HCT116 (cell line): ENCODE results near the gene CASTOR1. TPM values are rescaled to one million over a fixed set of nuclear protein-coding genes. Genes with fewer than 3 reads are reported as not detected.

Source experiments
- ATAC-seq: fragments of 200-7000 bp; cut with Tn5 transposase; 2 replicates; pipeline ENCODE4 v1.9.1; 2020; ENCODE audit warnings: mild to moderate bottlenecking, moderate library complexity
- BruUV-seq: library from RNA; stranded (reverse); fragments of 400-500 nt; replicated peaks from 2 replicates; lab custom pipeline; 2021; lab: Mats Ljungman, UMichigan
- CTCF ChIA-PET: fragments of 300-600 bp; sonication (Branson Sonifier 250); formaldehyde crosslinking; loops from one replicate; lab custom pipeline; 2021; ENCODE audit warnings: antibody characterized with exemption; lab: Charles Lee
- POLR2A ChIA-PET: fragments of 300-600, 350-600 bp; sonication (Branson Sonifier 250); formaldehyde crosslinking; loops from one replicate; lab custom pipeline; 2021; ENCODE audit warnings: antibody characterized with exemption; lab: Charles Lee
- RAD21 ChIA-PET, 2 experiments: fragments of 300-600 bp; sonication (Branson Sonifier 250); formaldehyde crosslinking; loops; one replicate each; lab custom pipeline; 2023; ENCODE audit warnings: low total read pairs in 2 of 2; ENCODE audit not compliant: uncharacterized antibody in 2 of 2, unreplicated experiment in 2 of 2, low non-redundant PET in 1 of 2; lab: Charles Lee
- DNase-seq: peaks from one replicate; pipeline ENCODE4 v3.0.0-alpha.2; 2010; ENCODE audit warnings: low read depth, low spot score
- H2AFZ ChIP-seq: fragments of 200-600 bp; shearing (Covaris generic), sonication (generic); 2 replicates; pipeline ENCODE4 v1.6.1; 2017; ENCODE audit warnings: low read depth, mixed run types, mixed read lengths, antibody characterized with exemption, low read length; ENCODE audit not compliant: poor library complexity, severe bottlenecking
- H3K27ac ChIP-seq: 2 replicates; pipeline ENCODE4 v1.5.1; 2012; ENCODE audit warnings: low read depth, low read length
- H3K27me3 ChIP-seq: fragments of 200-600 bp; sonication (generic); 2 replicates; pipeline ENCODE4 v1.6.1; 2016; ENCODE audit warnings: mixed run types, low read length, mixed read lengths; ENCODE audit not compliant: insufficient read depth
- H3K36me3 ChIP-seq, 2 experiments: fragments of 200-500 bp in 1 of 2; fragments of 200-600 bp in 1 of 2; sonication (Bioruptor generic) in 1 of 2; sonication (generic) in 1 of 2; 2 replicates each; pipeline versions ENCODE4 v1.5.1 to v1.6.1; 2014 to 2016; ENCODE audit warnings: low read length in 2 of 2, inconsistent platforms in 1 of 2, mixed read lengths in 1 of 2, mixed run types in 1 of 2; ENCODE audit not compliant: insufficient read depth in 2 of 2, control insufficient read depth in 1 of 2
- H3K4me1 ChIP-seq, 2 experiments: fragments of 200-600 bp in 1 of 2; sonication (generic) in 1 of 2; 2 replicates each; pipeline versions ENCODE4 v1.5.1 to v1.6.1; 2012 to 2017; ENCODE audit warnings: low read length in 2 of 2, inconsistent platforms in 1 of 2, mild to moderate bottlenecking in 1 of 2, mixed read lengths in 1 of 2, mixed run types in 1 of 2, moderate library complexity in 1 of 2; ENCODE audit not compliant: insufficient read depth in 2 of 2, control insufficient read depth in 1 of 2
- H3K4me2 ChIP-seq: fragments of 200-600 bp; sonication (generic); 2 replicates; pipeline ENCODE4 v1.6.1; 2017; ENCODE audit warnings: mixed run types, low read length, mixed read lengths
- H3K4me3 ChIP-seq, 2 experiments: fragments of 200-600 bp in 1 of 2; sonication (generic) in 1 of 2; replicated peaks in 1 of 2; 2 replicates each; pipeline ENCODE4 v1.5.1; 2011 to 2016; ENCODE audit warnings: low read length in 2 of 2, control low read depth in 1 of 2, low read depth in 1 of 2, mild to moderate bottlenecking in 1 of 2, mixed read lengths in 1 of 2, mixed run types in 1 of 2
- H3K79me2 ChIP-seq: fragments of 200-600 bp; sonication (generic); 2 replicates; pipeline ENCODE4 v1.6.1; 2017; ENCODE audit warnings: mild to moderate bottlenecking, mixed run types, low read length, moderate library complexity, mixed read lengths; ENCODE audit not compliant: insufficient read depth
- H3K9ac ChIP-seq: fragments of 200-600 bp; sonication (generic); 2 replicates; pipeline ENCODE4 v1.6.1; 2016; ENCODE audit warnings: low read length, mixed read lengths
- H3K9me2 ChIP-seq: fragments of 200-600 bp; sonication (generic), shearing (Covaris generic); 2 replicates; pipeline ENCODE4 v1.6.1; 2017; ENCODE audit warnings: mixed run types, mild to moderate bottlenecking, moderate library complexity; ENCODE audit not compliant: insufficient read depth
- H3K9me3 ChIP-seq, 2 experiments: fragments of 200-500 bp in 1 of 2; fragments of 200-600 bp in 1 of 2; sonication (Bioruptor generic) in 1 of 2; sonication (generic) in 1 of 2; 2 replicates each; pipeline ENCODE4 v1.6.1; 2014 to 2017; ENCODE audit warnings: low read length in 2 of 2, mixed read lengths in 2 of 2, inconsistent platforms in 1 of 2, low read depth in 1 of 2, mild to moderate bottlenecking in 1 of 2, mixed run types in 1 of 2, moderate library complexity in 1 of 2; ENCODE audit not compliant: control insufficient read depth in 1 of 2, insufficient read depth in 1 of 2
- H4K20me1 ChIP-seq: fragments of 200-600 bp; sonication (generic), shearing (Covaris generic); 2 replicates; pipeline ENCODE4 v1.6.1; 2017; ENCODE audit warnings: mixed run types, mild to moderate bottlenecking, moderate library complexity; ENCODE audit not compliant: insufficient read depth
- CBX3 ChIP-seq: IDR thresholded peaks from 2 replicates; pipeline ENCODE4 v1.6.1; 2012; ENCODE audit warnings: low read depth
- EGR1 ChIP-seq: IDR thresholded peaks from 2 replicates; pipeline ENCODE4 v1.6.1; 2012; ENCODE audit warnings: low read depth
- ELF1 ChIP-seq: IDR thresholded peaks from 2 replicates; pipeline ENCODE4 v1.6.1; 2012; ENCODE audit warnings: low read depth, borderline replicate concordance
- POLR2AphosphoS5 ChIP-seq: IDR thresholded peaks from 2 replicates; pipeline ENCODE4 v1.6.1; 2011; ENCODE audit warnings: mild to moderate bottlenecking, low read depth, low read length, moderate library complexity
- SIN3A ChIP-seq: IDR thresholded peaks from 2 replicates; pipeline ENCODE4 v1.6.1; 2012; ENCODE audit warnings: low read depth
- SRF ChIP-seq: IDR thresholded peaks from 2 replicates; pipeline ENCODE4 v1.6.1; 2012; ENCODE audit warnings: low read depth
- YY1 ChIP-seq: IDR thresholded peaks from 2 replicates; pipeline ENCODE4 v1.6.1; 2011; ENCODE audit warnings: low read length, low read depth, moderate library complexity, mild to moderate bottlenecking; ENCODE audit not compliant: insufficient replicate concordance; ENCODE audit errors: extremely low read depth
- ZNF274 ChIP-seq: fragments of 200-500 bp; sonication (Bioruptor generic); IDR thresholded peaks from 2 replicates; pipeline ENCODE4 v1.6.1; 2014; ENCODE audit warnings: mild to moderate bottlenecking, low read depth, low read length, inconsistent platforms
- intact Hi-C: fragments of 100-400 bp; cut with micrococcal nuclease; formaldehyde crosslinking; loops from 2 replicates; pipeline ENCODE4 v1.10.0; 2022
- total RNA-seq: library from RNA; stranded (reverse); gene quantifications from one replicate; pipeline ENCODE4 v1.2.1, GENCODE V29; 2021; ENCODE audit not compliant: unreplicated experiment

The CASTOR1 gene
- total RNA-seq, 1 experiment from 2014 or later = 6.5 TPM

DNA sequence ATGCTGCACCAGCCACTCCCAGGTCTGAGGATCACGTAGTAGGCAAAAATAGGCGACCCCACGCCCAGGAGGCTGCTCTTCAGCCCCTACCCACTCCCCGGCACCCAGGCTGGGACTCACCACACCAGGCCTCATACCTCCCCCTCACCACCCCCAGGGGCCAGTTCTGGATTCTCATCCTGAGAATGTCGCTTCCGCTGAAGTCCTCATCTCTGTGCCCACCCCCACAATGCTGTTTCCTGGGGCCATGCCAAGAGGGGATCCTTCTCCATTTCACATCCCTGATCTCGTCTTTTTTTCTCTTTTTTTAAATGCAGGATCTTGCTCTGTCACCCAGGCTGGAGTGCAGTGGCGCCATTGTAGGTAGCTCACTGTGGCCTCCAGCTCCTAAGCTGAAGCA, 21.0 kb downstream of the CASTOR1 start:
- ChIA-PET POLR2A (no interaction called here), RAD21 (no interaction called here), CTCF (no interaction called here)
- Histone ChIP-seq H3K9me2 (no peaks in the 10 kb centered on the region), H3K9me3 (no peaks in the 10 kb centered on the region), H3K4me1 (peaks cover 0 to 3% of the 10 kb centered on the region in 2 experiments; a peak in 2 of 4 replicates), H3K79me2 (no peaks in the 10 kb centered on the region), H4K20me1 (no peaks in the 10 kb centered on the region), H3K36me3 (no peaks in the 10 kb centered on the region), H3K27me3 (no peaks in the 10 kb centered on the region), H3K9ac (no peak overlapping the region), H2AFZ (no peak overlapping the region), H3K4me3 (no peak overlapping the region), H3K4me2 (no peak overlapping the region), H3K27ac (no peak overlapping the region)
- no peak for DNase-seq
- no peak for TF ChIP-seq ZNF274
- no TSS peak for BruUV-seq
- no peak for ATAC-seq
- intact Hi-C loops = no loop called here

DNA sequence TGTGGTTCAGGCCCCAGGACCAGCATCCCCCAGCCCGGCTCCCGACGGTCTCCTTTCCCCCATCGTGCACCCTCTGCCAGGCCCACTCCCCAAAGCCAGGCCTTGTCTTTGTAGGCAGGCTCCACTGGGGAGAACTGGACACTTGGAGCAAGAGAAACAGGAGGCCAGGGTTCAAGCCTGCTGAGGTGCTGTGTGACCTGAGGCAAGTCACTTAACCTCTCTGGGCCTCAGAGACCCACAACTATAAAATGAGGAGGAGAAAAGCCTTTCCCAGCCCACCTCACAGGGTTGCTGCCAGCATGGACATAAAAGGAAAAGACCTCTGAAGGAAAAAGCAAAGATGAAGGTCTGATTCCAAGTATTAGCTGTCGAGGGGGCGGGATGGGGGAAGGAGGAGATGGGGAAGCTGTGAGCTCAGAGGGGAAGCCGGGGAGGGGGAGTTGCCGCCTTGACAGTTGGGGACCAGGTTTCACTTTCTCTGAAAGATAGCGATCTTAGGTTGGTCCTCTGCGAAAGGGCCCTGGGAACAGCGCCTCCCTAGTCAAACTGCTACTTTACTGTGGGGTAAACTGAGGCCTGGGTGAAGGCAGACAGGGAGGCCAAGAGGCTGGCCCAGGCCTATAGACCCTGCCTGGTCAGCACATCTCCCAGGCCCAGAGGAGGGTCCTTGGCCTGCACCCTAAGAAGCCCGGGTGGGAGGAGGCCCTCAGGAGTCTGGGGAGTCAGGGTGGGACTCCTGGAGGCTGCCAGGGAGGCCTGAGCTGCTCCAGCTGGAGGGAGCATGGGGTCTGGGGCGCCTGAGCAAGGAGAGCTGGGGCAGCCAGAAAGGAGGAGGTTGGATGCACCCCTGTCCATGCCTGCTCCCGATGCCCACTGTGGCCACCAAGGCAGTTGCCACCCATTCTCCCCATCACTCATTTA, 21.7 kb downstream of the CASTOR1 start:
- H3K27ac ChIP-seq = no peak overlapping the region
- intact Hi-C loops = no loop called here
- CTCF ChIA-PET = no interaction called here

More for the DNA sequence above, 21.7 kb downstream of the CASTOR1 start:
- BruUV-seq = no TSS peak
- Histone ChIP-seq H3K79me2 (no peaks in the 10 kb centered on the region), H2AFZ (no peak overlapping the region), H3K4me1 (peaks cover 0 to 9% of the 10 kb centered on the region in 2 experiments; a peak in 3 of 4 replicates), H3K9ac (no peak overlapping the region), H3K4me2 (no peak overlapping the region), H3K9me2 (no peaks in the 10 kb centered on the region), H3K9me3 (no peaks in the 10 kb centered on the region), H3K4me3 (no peak overlapping the region), H3K36me3 (no peaks in the 10 kb centered on the region), H3K27me3 (no peaks in the 10 kb centered on the region), H4K20me1 (no peaks in the 10 kb centered on the region)
- RAD21 ChIA-PET = no interaction called here
- POLR2A ChIA-PET = no interaction called here
- TF ChIP-seq SRF (no peak), EGR1 (no peak), POLR2AphosphoS5 (no peak), ELF1 (no peak), YY1 (no peak), SIN3A (no peak), CBX3 (no peak)
- ATAC-seq = no peak
- DNase-seq = no peak
